ENCODE results near the gene CCDC149. TPM values are rescaled to one million over a fixed set of nuclear protein-coding genes. Genes with fewer than 3 reads are reported as not detected.

CCDC149 gene
- total RNA-seq, 1 experiment from 2014 or later, result 0.11 TPM

Small RNA genes within 50 kb of the gene (small RNA-seq; reads per million reads assigned to genes)
- gene AC006390.1, result not detected

Other genes starting within 250 kb of the CCDC149 start
- gene SOD3, start 117.5 kb downstream of the CCDC149 start, total RNA-seq (2014; rRNA removed; shearing (Covaris generic); ENCODE audit: low replicate concordance), result not detected in 2 replicates
- gene LGI2, start 117.9 kb upstream of the CCDC149 start, total RNA-seq (2014; rRNA removed; shearing (Covaris generic); ENCODE audit: low replicate concordance), result not detected in 2 replicates
- 6.3 and 11.1 TPM in 2 replicates for gene SEPSECS, start 247.4 kb upstream of the CCDC149 start, total RNA-seq (2014; rRNA removed; shearing (Covaris generic); ENCODE audit: low replicate concordance)

Measured in Karpas-422 (cell line).